Measurements from ENCODE around the gene GTF2A1. TPM values are rescaled to one million over a fixed set of nuclear protein-coding genes. Genes with fewer than 3 reads are reported as not detected.

GTF2A1 gene
- total RNA-seq, 1 donor from 2014 or later = 42.4 TPM

GRCh38 chr14:81177225-81177624 is 43.5 kb downstream of the GTF2A1 start:
- no peaks in the 10 kb centered on the region for H3K27me3 Mint-ChIP-seq (ENCODE audit: low read depth)
- TF ChIP-seq CTCF (IDR thresholded peaks at IDR 0.05) = no peak
- peaks cover 26% of the 10 kb centered on the region for H3K4me1 Mint-ChIP-seq (ENCODE audit: low read depth)
- no peak overlapping the region for H3K27ac Mint-ChIP-seq (ENCODE audit: unreplicated experiment)
- peaks cover 4% of the 10 kb centered on the region for H3K36me3 Mint-ChIP-seq (ENCODE audit: low read depth)
- H3K9me3 Mint-ChIP-seq (ENCODE audit: low read depth) = no peaks in the 10 kb centered on the region
- DNase-seq (ENCODE audit: low spot score) = no peak
- no peak overlapping the region for H3K4me3 Mint-ChIP-seq (ENCODE audit: unreplicated experiment)

GRCh38 chr14:81176241-81176640 is 44.5 kb downstream of the GTF2A1 start:
- no peak overlapping the region for H3K4me3 Mint-ChIP-seq (ENCODE audit: unreplicated experiment)
- peaks cover 2% of the 10 kb centered on the region for H3K36me3 Mint-ChIP-seq (ENCODE audit: low read depth)
- H3K27ac Mint-ChIP-seq (ENCODE audit: unreplicated experiment) = no peak overlapping the region
- no peaks in the 10 kb centered on the region for H3K9me3 Mint-ChIP-seq (ENCODE audit: low read depth)
- TF ChIP-seq CTCF (IDR thresholded peaks at IDR 0.05) = no peak
- DNase-seq (ENCODE audit: low spot score) = no peak
- H3K27me3 Mint-ChIP-seq (ENCODE audit: low read depth) = no peaks in the 10 kb centered on the region
- H3K4me1 Mint-ChIP-seq (ENCODE audit: low read depth) = peaks cover 23% of the 10 kb centered on the region

GRCh38 chr14:81172881-81173280 is 47.9 kb downstream of the GTF2A1 start:
- Mint-ChIP-seq H3K36me3 (ENCODE audit: low read depth) (no peaks in the 10 kb centered on the region), H3K4me3 (ENCODE audit: unreplicated experiment) (no peak overlapping the region), H3K27me3 (ENCODE audit: low read depth) (no peaks in the 10 kb centered on the region), H3K27ac (ENCODE audit: unreplicated experiment) (peak overlapping the region; percentile 6), H3K4me1 (ENCODE audit: low read depth) (peaks cover 36% of the 10 kb centered on the region), H3K9me3 (ENCODE audit: low read depth) (no peaks in the 10 kb centered on the region)
- no peak for TF ChIP-seq CTCF (IDR thresholded peaks at IDR 0.05)
- DNase-seq (ENCODE audit: low spot score) = no peak

GRCh38 chr14:81172353-81172752 is 48.4 kb downstream of the GTF2A1 start:
- H3K9me3 Mint-ChIP-seq (ENCODE audit: low read depth) = no peaks in the 10 kb centered on the region
- H3K27me3 Mint-ChIP-seq (ENCODE audit: low read depth) = no peaks in the 10 kb centered on the region
- H3K27ac Mint-ChIP-seq (ENCODE audit: unreplicated experiment) = no peak overlapping the region
- no peak for DNase-seq (ENCODE audit: low spot score)
- peaks cover 36% of the 10 kb centered on the region for H3K4me1 Mint-ChIP-seq (ENCODE audit: low read depth)
- TF ChIP-seq CTCF (IDR thresholded peaks at IDR 0.05) = no peak
- H3K36me3 Mint-ChIP-seq (ENCODE audit: low read depth) = no peaks in the 10 kb centered on the region
- H3K4me3 Mint-ChIP-seq (ENCODE audit: unreplicated experiment) = no peak overlapping the region

GRCh38 chr14:81170829-81171195 is 49.9 kb downstream of the GTF2A1 start:
- peaks cover 36% of the 10 kb centered on the region for H3K4me1 Mint-ChIP-seq (ENCODE audit: low read depth)
- DNase-seq (ENCODE audit: low spot score) = no peak
- H3K36me3 Mint-ChIP-seq (ENCODE audit: low read depth) = no peaks in the 10 kb centered on the region
- H3K27me3 Mint-ChIP-seq (ENCODE audit: low read depth) = no peaks in the 10 kb centered on the region
- H3K4me3 Mint-ChIP-seq (ENCODE audit: unreplicated experiment) = peak overlapping the region; percentile 41
- no peaks in the 10 kb centered on the region for H3K9me3 Mint-ChIP-seq (ENCODE audit: low read depth)
- peak; percentile 69 for TF ChIP-seq CTCF (IDR thresholded peaks at IDR 0.05)
- H3K27ac Mint-ChIP-seq (ENCODE audit: unreplicated experiment) = peak overlapping the region; percentile 98

Data from chondrocyte (in vitro differentiated cells).